C1 segment of cervical spinal cord (tissue), 14 donors: ENCODE results near the gene POU4F1.

Source experiments
- DNase-seq, 14 donors: peaks; one replicate each; lab custom pipeline; 2025; lab: John Stamatoyannopoulos, UW

POU4F1 gene

DNA sequence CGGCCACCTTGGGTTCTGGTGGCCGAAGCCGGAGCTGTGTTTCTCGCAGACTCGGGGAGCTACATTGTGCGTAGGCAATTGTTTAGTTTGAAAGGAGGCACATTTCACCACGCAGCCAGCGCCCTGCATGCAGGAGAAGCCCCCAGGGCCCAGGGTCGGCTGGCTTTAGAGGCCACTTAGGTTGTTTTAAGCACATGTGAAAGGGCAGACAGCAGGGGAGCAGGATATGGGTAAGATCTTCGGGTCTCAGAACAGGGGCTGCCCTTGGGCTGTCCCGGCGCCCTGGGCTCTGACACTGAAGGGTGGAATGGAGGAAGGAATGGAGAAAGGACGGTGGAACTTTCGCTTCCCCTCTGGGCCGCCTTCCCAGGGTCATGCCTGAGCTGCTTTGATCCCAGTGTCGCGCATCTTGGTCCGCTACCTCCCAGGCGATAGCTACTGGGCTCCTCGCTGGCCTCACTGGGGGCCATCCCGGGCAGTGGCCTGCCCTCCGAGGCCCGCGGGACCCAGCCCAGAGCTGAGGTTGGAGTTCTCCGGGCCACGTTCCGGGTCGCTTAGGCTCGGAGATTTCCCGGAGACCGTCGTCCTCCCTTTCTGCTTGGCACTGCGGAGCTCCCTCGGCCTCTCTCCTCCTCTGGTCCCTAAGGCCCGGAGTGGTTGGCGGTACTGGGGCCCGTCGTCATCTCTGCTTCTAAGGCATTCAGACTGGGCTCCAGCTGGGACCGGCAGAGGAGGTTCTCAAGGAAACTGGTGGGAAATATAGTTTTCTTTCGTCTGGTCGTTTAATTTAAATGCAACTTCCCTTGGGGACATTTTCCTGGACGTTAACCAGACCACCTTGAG is 4.3 kb upstream of the POU4F1 start:
- DNase-seq = no peak

- no peak for DNase-seq
These were observed 3.4 kb upstream of the POU4F1 start for GRCh38 chr13:78606471-78607408.

DNA sequence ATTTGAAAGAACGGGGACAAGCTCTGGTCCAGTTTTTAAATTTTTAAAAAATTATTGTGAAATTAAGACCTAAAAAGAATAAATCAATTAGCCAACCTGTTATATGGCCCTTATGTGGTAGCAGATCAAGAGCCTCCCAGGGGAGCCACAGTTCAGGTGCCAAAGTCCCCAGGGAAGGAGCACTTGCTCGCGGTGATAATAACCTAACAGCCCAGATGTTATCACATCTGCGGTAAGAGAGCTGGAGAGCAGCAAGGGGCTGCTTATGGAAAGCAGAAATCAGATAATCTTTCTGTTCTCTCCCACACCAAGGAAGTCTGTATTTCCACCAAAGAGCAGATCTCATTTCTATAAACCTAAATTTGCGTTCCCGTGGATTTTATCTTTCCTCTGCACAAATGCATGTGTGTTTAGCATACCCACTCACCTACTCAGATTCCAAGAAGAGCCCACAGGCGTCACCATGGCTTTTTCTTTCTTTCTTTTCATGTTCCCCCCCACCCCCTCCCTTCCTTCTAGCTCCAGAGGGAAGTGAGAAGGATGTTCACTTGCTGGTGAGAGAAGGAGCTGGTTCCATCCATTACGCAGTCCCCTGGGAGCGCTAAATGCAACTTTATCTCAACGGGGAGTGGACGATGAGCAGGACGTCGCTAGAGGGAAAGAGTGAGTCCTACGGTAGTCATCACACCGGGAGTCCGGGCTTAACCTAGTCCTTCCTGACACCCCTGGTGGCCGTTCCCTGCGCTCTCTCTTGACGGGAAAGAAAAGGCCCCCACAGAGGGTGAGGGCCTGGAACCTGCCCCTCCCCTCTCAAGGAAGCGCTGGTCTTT is 1.6 kb upstream of the POU4F1 start:
- DNase-seq = no peak

DNA sequence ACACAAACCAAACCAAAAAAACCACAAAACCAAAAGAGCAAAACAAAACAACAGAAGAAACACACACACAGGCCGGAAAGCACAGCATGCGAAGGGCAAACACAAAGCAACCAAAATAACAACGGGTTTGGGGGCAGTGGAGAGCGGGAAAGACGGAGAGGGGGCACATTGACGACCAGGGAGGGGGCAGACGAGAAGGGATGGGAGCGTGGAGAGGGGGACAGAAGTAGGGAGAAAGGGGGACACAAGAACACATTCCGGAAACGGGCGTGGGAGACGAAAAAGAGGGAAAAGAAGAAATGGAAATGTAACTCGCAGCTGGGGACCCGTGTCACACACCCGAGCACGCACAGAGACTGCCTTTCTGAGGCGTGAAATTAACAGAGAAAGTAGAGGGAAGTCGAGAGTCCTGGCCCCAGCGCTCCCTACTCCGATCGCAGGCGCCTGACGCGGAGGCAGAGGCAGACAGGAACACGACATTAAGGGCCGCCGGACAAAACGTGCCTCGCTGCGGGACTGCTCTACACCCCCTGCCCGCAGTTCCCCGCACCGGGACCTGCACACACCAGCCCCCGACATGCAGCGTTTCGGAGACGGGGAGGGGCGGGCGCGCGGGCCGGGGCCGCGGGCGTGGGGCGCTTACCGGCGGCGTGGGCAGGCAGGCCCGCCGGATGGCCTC is 652 bp downstream of the POU4F1 start:
- DNase-seq = no peak

DNA sequence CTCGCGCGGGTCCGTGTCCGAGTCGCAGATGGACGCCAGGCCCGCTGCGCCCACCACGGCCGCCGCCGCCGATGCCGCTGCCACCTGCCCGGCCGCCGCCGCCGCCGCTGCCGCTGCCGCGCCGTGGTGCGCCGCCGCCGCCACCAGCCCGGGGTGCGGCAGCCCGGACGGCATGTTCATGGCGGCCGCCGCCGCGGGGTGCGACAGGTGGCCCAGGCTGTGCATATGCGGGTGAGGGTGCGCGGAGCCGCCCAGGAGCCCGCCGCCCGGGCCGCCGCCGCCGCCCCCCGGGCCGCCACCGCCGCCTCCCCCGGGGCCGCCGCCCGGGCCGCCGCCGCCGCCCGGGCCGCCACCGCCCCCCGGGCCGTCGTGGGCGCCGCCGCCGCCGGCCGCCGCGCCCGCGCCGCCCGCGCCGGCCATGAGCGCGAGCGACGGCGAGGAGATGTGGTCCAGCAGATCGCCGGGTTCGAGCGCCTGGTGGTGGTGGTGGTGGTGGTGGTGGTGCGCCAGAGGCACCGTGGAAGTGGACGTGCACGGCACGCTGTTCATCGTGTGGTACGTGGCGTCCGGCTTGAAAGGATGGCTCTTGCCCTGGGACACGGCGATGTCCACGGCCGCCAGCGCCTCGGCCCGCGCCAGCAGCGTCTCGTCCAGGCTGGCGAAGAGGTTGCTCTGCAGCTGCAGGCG is 1.3 kb downstream of the POU4F1 start:
- no peak for DNase-seq

- no peak for DNase-seq
These were observed 2.1 kb downstream of the POU4F1 start for GRCh38 chr13:78601124-78601873.

- no peak for DNase-seq
These were observed 3.0 kb downstream of the POU4F1 start for GRCh38 chr13:78600280-78600883.

GRCh38 chr13:78599645-78600279 is 3.6 kb downstream of the POU4F1 start:
- DNase-seq = no peak

GRCh38 chr13:78598966-78599644 is 4.2 kb downstream of the POU4F1 start:
- no peak for DNase-seq

GRCh38 chr13:78598116-78598781 is 5.1 kb downstream of the POU4F1 start:
- no peak for DNase-seq

DNA sequence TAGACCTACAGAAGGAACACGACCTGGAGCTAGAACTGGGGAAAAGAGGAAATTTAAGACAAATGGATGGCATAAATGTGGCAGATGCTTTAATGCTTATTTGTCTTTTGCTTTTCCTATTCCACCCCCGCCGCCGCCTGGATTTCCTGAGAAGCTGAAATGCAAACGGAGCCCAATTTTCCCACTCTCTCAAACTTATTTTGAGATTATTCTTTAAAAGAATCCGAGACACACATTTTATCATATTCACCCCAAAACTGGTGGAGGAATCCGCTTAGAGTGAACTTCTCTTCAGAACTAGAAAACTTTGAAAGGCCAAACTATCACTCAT is 5.8 kb downstream of the POU4F1 start:
- DNase-seq = no peak

GRCh38 chr13:78596736-78597601 is 6.4 kb downstream of the POU4F1 start:
- DNase-seq = no peak

DNA sequence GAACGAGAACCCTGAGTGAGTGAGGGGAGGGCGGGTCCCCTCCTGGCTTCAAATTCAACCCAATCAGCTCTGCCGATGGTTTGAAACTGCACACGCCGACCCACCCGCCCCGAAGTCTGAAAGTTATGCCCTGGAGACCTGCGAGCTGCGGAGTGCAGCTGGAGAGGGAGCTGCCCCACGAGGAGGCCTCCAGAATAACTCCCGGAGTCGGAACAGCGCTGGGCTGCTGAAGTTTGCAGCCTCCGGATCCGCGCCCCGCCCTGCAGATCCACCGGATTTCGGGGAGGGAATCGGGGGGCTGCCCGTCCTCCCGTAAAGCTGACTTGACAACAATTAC is 7.0 kb downstream of the POU4F1 start:
- no peak for DNase-seq

- DNase-seq = no peak
These were observed 7.6 kb downstream of the POU4F1 start for GRCh38 chr13:78595495-78596398.

- no peak for DNase-seq
These were observed 8.8 kb downstream of the POU4F1 start for GRCh38 chr13:78594456-78594975.
